Retinal pigment epithelial cell (primary cell): ENCODE measurements around the gene SLC2A8.
A peak's percentile ranks its signal among the peaks of the same experiment; 100 is the strongest.

Experiments used
- DNase-seq: peaks from one replicate; pipeline ENCODE4 v3.0.0-alpha.2; 2010; ENCODE audit warnings: low read depth
- H3K4me3 ChIP-seq: 2 replicates; pipeline ENCODE4 v1.5.1; 2011; ENCODE audit warnings: mild to moderate bottlenecking, low read length, control low read depth, moderate library complexity
- CTCF ChIP-seq: conservative IDR thresholded peaks from 2 replicates; pipeline ENCODE4 v1.5.1; 2011; ENCODE audit warnings: low read depth, low read length, control low read depth, inconsistent platforms

The SLC2A8 gene

GRCh38 chr9:127423934-127424675 is 27.1 kb downstream of the SLC2A8 start, which contains the start of gene ZNF79:
Gene ZNF79, plus strand, starts transcription at chr9:127424382. Its CDS starts 406 bp downstream, at chr9:127424788.
- peak within 1 kb of the TSS; percentile 98 for H3K4me3 ChIP-seq
- DNase-seq = peak; percentile 71
- no peak for TF ChIP-seq CTCF

- no peak for TF ChIP-seq CTCF
- H3K4me3 ChIP-seq = peak overlapping the region; percentile 98
- DNase-seq = no peak
Measured at GRCh38 chr9:127424676-127424999, 27.7 kb downstream of the SLC2A8 start.

GRCh38 chr9:127426756-127427155 is 29.8 kb downstream of the SLC2A8 start:
- no peak overlapping the region for H3K4me3 ChIP-seq
- DNase-seq = no peak
- no peak for TF ChIP-seq CTCF

- H3K4me3 ChIP-seq = no peak overlapping the region
- TF ChIP-seq CTCF = no peak
- DNase-seq = no peak
Measured at GRCh38 chr9:127428348-127428747, 31.4 kb downstream of the SLC2A8 start.

DNA sequence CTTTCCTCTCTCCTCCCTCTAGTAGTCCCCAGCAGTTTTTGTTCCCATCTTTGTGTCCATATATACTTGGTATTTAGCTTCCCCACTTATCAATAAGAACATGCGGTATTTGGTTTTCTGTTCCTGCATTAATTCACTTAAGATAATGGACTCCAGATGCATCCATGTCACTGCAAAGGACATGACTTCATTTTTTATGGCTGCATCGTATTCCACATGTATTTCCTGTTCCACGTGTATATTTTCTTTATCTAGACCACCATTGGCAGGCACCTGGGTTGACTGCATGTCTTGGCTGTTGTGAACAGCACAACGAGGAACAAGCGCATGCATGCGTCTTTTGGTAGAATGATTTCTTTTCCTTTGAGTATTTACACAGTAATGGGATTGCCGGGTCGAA is 33.4 kb downstream of the SLC2A8 start:
- DNase-seq = no peak
- H3K4me3 ChIP-seq = no peak overlapping the region
- no peak for TF ChIP-seq CTCF

GRCh38 chr9:127437497-127438264 is 40.7 kb downstream of the SLC2A8 start:
- no peak for DNase-seq
- no peak overlapping the region for H3K4me3 ChIP-seq
- TF ChIP-seq CTCF = no peak

GRCh38 chr9:127438394-127438793 is 41.4 kb downstream of the SLC2A8 start:
- no peak for TF ChIP-seq CTCF

More at GRCh38 chr9:127438394-127438793, 41.4 kb downstream of the SLC2A8 start:
- no peak for DNase-seq
- H3K4me3 ChIP-seq = no peak overlapping the region
